ENCODE data around the gene APP.
"Not testable (repeated sequence)": the region's sequence is repeated elsewhere in the genome, so short reads cannot be mapped to it uniquely, and the experiment has no call there.

Gene APP

DNA sequence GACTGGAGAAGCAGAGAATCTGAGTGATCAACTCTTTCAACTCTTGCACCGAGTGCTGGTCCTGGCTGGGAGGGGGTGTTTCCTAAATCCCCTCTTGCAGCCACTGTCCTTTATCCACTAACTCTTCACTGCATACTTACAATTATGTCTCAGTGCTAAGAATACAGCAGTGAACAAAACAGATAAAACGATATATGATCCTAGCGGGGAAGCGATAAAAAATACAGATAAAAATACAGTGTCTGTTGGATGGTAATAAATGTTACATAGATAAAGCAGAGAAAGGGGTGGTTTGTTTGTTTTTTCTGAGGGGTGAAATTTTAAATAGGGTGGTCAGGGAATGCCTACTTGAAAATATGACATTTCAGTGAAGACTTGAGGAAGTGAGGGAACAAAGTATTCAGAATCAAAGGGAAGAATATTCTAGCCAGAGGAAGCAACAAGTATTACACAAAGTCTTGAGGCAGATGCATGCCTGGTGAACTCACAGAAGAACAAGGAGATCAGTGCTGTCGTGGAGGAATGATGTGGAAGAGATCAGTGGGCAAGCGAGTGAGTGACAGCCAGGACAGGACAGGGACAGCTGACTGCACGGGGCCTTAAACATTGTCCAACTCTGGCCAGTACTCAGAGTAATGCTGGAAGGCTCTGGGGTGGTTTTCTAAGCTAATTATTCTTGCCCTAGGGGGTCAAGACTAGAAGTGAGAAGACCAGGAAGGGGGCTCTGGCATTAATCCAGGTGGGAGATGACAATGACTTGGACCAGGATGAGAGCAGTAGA is 110.0 kb downstream of the APP start:
- no peak for DNase-seq

DNA sequence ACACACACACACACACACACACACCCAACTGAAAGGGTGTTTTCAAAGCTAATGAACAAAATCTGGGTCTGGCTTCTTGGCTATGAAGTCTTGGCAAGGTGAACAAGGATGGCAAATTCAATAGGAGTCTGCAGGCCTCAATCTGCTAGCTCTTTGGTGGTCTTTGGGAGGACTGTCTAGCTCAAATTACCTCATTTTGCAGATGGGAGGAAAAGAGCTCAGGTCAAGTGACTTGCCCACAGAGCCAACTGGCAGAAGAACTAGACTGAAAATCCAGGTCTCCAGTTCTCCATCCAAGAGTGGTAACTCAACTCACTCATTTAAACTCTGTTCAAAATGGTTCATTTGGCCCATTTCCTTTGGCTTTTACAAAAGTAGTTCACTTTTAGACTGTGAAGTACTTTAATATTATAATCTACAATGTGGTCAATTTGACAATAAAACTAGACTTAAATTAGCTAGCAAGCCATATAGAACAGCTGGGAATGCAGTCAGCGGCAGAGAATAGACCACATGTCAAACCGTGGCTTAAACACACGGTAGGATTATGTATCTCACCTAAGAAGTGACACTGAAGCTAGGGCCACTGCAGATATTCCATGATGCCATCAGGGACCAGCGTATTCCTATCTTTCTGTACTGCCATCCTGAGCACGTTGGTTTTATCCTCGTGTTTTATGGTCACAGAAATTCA is 112.9 kb downstream of the APP start:
- no peak for DNase-seq

DNA sequence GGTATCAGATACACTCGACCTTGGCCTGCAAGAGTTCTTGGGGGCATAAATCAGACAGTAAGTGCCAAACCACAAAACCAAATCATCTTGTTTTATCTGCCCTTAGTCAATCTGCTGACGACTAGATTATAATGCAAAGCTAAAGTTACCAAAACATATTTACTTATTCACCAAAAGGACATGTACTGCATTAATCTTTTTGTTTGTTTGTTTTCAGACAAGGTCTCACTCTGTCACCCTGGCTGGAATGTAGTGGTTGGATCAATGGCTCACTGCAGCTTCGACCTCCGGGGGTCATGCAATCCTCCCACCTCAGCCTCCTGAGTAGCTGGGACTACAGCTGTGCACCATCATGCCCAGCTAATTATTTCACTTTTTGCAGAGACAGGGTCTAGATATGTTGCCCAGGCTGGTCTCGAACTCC is 114.7 kb downstream of the APP start:
- DNase-seq, result no peak

DNA sequence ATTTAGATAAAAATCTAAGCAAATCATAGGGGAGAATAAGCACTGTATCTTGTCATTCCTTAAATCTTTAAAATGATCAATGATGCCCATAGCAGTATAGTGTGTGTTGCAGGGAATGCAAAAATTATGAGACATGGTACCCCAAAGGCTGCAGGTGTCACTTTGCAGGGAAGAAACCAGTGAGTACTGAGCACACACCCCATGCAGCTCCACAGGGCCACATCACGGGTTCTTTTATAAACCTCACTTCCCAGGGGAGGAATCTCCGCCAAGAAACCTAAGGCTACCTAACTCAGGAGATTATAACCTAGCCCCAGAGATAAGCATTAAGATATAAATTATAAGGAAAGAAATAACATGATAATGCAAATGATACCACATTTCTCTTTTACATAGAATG is 115.6 kb downstream of the APP start:
- no peak for DNase-seq

DNA sequence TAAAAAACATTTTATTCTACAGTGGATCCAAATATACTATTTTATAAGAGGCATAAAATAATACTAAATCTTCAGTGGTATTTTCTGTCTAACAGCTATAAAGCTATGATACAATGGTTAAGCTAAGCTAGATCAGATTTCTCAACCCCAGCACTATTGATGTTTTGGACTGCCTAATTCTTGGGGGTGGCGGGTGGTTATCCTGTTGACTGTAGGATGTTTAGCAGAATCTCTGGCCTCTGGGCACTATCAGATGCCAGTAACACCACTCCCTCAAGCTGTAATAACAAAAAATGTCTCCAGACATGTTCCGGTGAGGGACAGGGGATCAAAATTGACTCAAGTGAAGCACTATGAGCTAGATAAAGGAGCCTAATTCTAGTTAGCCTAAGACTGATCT is 118.5 kb downstream of the APP start:
- no peak for DNase-seq

DNA sequence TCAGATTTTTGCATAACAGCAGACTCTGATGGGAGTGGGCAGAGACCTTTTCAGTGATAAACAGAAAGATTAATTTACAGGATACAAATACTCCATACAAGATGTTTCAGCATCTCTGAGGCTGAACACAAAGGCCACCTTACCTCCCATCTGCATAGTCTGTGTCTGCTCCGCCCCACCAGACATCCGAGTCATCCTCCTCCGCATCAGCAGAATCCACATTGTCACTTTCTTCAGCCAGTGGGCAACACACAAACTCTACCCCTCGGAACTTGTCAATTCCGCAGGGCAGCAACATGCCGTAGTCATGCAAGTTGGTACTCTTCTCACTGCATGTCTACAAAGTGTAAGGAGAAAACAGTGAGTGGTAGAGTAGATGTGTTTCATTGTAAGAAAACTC is 119.7 kb downstream of the APP start:
- no peak for DNase-seq

DNA sequence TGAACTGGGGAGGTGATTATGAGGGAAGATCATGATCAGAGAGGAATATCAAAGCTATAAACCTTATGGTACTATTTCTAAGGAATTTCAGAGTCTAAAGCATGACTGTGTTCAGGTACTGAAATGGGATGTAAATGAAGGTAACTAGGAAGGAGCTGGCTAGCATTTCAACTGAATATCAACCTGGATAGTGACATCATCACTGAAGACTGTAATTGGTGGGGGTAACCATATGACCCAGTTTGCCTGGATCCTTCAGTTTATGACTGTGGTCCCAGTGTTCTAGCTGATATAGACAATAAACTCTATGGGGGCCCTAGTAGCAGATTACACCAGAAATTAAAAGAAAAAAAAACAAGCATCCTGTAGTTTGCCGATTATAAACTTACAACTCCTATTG is 120.8 kb downstream of the APP start:
- no peak for DNase-seq

DNA sequence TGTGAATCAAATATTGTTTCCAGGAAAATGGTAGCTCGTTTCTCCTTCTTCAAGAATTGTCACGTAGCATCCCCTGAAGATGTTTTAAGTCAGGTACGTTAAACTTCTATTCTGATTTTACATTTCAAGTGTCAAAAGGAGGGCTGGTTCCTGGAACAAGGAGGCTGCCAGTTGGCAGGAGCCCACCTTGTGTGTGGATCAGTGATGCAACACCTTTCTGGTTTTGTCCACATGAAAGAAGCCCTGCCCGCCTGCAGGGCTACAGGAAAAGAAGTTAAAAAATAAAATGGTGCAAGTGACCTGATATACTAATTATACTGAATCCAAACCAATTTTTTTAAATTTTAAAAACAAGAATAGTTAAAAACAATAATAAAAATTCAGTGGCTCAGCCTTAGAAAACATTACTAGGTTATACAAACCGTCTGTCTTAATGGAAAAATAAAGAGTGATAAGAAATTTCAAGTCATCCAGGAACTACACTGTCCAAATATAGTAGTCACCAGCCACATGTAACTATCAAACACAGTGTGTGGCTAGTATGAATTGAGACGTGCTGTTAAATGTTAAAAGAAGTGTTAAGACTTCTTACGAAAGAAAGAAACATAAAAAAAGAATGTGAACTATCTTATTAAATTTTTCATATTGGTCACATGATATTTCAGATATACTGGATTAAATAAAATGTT is 123.1 kb downstream of the APP start:
- DNase-seq, result no peak

DNA sequence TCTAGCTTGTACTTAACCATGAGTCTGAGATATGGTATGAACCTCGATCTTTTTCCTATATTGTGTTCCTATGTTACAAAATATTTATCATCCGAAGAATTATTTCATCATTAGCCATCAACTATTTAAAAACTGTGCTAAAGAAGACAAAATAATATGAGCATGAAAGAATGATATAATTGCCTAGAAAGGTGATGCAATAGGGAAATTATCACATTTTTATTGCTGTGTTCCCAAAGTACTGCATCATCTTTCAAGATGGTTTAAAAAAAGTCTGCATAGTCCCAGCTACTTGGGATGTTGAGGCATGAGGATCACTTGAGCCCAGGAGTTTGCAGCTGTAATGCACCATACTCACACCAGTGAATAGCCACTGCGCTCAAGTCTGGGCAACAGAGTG is 126.7 kb downstream of the APP start:
- no peak for DNase-seq

DNA sequence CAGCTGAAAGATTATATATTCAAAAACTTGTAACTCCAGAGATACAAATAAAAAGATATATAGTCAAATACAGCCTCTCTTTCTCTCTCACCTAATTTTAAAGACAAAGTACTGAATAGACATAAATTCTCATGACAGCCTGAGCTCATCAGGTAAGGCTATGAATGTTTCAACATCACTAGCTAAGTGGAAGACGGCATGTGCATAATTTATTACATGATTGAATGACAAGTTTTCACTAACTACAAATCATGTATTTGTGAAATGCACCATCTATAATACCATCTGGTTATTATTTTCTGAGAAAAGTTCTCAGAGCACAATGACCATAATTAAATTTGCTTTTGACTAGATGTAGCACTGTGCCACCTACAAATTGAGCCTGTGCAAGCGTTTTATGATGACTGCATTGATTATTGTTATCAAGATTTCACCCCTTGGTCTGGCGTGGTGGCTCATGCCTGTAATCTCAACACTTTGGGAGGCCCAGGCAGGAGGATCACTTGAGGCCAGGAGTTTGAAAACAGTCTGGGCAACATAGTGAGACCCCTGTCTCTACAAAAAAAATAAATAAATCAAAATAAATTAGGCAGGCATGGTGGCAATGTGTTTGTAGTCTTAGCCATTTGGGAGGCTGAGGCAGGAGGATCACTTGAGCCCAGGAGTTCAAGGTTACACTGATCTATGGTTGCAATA is 128.2 kb downstream of the APP start:
- no peak for DNase-seq

DNA sequence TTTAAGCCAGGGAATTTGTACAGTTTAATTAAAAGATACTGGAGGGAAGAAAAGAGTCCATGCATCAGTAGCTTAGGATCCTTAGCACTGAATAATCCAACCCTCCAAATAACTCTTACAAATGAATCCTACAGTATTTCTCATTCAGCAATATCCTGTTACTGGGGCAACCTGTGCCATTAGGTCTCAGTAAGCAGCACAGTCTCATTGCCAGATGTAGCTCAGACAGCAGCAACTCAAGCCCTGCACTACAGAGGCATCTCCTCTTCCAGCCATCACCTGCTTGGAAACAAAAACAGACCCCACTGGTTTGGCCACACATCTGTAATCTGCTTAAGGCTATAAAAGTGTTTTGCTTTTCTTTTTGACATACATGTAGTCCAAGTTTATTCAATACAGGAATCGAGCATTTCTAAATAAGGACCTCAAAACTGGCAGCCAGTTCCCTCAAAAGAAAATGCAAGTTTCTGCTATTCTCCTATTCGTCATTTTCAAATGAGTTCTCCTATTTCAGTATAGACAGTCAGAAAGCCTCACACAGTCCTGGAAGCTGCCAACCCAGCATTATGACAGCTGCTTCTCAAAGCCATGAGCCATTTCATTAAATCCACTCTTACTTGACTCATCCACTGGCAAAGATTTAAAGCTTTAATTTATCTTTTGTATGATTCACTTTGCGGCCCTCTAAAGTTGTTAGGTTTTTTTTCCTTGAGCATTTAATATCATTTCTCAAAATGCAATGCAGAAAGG is 129.0 kb downstream of the APP start:
- DNase-seq, result no peak

DNA sequence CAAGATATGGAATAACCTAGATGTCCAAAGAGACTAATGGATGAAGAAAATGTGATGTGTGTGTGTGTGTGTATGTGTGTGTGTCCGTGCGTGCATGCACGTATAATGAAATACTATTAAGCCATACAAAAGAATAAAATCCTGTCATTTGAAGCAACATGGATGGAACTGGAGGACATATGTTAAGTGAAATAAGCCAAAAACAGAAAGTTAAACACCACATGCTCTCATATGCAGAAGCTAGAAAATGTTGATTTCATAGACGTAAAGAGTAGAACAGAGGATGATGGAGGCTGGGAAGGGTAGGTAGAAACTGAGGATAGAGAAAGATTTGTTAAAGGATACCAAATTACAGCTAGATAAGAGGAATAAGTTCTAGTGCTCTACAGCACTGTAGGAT is 133.7 kb downstream of the APP start:
- no peak for DNase-seq

DNA sequence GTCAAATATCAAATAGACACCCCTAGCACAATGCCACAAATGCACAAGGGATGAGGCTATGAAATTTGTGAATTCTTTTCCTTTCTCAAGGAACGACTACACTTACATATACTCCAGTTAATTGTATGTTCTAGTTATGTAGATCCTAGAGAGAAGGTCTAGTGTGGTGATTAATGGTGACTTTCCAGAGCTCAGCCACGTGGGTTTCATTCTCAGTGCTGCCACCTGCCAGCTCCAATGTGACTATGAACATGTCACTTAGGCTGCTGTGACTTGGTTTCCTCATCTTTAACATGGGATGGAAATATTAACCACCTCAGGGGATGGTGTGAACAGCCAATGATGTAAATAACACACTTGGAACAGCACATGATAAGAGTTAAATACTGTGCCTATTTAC is 138.3 kb downstream of the APP start:
- no peak for DNase-seq

DNA sequence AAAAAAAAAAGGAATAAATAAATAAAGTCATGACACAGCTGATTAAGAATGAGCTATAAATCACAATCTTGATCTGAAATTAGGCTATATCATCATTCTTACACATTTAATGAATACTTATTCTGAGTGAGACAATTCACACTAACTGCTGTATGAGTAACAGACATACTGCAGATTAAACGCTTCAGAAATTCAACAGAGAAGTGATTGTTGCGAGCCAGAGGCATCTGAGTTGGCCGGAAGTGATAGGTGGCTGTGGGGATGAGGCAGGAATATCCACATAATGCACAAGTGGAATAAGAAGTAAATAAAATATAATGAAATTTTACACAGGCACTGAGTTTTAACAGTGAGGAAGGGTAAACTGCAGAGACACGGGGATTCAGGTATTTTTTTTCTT is 142.4 kb downstream of the APP start:
- no peak for DNase-seq

DNA sequence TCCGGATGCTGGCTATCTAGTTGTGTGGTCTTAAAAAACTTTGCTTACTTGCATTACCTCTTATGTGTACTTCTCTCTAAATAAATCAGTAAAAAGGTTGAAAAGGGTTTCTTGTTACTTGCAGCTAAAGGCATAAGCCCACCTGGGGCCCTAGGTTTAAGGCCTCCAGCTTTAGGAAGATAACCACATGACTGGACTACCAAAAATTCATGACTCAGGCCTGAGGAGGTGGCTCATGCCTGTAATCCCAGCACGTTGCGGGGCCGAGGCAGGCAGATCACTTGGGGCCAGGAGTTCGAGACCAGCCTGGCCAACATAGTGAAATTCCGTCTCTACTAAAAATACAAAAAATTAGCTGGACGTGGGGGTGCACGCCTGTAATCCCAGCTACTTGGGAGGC is 142.9 kb downstream of the APP start:
- DNase-seq, result no peak

DNA sequence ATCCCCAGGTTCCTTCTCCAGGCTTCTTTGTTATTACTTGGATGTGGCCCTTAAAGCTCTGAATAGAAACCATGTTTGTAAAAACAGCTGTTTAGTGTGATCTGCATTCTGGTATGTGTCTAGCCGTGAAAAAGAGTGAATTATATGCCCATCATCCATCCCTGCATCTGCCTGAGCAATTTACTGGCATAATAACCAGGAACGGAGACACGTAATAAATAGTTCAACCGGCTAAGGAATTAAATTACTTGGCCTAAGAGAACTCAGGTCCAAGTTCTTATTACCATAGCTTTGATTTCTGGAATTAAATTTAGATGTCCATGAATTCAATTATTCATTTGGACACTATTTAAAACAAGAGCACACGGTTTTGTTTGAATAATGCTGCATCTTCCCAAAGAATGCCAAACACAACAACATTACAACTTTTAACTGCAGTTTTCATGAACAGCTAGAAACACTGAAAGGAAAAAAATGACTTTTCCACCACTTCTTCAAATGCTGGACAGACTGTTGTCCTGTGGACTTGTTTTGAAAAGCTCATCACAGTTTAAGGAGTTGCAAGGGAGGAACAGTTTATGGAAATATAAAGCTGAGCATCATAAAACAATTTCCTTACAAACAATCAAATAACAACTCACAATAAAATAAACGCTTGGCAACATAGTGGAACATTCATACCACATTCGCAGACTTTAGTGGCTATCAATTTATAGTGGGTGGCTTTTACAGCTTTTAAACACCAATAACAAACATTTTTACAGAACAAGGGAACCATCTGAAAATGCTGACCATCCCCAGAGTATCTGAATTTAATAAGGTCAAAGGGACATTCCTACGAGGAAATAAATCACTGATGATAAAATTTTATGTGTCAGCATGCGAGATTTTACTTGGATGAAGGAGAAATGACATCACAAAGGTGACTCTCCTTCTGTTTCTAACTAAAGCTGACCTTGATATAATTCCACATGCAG is 144.7 kb downstream of the APP start:
- DNase-seq, result no peak

DNA sequence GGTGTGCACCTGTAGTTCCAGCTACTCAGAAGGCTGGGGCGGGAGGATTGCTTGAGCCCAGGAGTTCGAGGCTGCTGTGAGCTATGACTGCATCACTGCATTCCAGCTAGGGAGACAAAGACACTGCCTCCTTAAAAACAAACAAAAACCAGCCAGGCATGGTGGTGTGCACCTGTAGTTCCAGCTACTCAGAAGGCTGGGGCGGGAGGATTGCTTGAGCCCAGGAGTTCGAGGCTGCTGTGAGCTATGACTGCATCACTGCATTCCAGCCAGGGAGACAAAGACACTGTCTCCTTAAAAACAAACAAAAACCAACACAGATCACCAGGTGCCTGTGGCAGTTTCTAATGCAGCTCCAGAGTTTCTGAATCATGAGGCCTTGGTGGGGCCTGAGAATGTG is 147.2 kb downstream of the APP start:
- not testable (repeated sequence) for DNase-seq

DNA sequence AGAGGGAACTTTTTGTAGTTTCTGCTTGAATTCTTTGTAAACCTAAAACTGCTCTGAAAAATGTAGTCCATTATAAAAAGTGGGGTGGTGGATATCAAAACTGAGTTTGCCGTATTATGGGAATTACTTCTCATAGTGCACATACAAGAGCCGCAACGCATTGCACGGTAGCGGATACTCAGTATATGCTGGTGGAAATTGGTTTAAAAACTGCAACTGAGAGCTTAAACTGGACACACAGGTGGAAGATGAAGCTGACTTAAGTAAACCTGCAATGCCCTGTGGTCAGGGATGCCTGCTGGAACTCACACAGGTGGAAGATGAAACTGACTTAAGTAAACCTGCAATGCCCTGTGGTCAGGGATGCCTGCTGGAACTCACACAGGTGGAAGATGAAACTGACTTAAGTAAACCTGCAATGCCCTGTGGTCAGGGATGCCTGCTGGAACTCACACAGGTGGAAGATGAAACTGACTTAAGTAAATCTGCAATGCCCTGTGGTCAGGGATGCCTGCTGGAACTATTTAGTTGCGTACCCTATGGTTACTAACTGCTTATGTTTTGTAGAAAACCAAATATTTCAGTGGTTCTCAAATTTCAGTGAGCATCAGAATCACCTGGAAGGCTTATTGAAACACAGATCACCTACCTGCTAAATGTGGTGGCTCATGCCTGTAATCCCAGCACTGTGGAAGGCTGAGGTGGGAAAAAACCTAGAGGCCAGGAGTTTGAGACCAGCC is 147.8 kb downstream of the APP start:
- not testable (repeated sequence) for DNase-seq

DNA sequence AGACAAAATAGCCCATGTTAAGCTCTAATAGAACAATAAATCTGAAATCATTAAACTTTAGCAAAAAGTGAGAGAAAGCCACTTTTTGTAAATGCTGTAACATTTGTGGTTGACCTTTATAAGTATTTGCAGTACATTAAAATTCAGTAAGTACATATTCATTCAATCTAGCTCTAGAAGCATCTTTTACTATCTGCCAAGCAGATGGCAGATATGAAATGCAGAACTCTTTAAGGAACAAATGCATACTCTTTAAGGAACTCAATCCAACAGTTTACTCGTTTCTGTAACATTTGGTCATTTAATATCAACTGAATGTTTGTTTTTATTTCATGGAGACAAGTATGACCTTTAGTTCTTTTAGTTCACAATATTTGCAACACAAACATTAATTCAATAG is 150.1 kb downstream of the APP start:
- DNase-seq, result no peak

DNA sequence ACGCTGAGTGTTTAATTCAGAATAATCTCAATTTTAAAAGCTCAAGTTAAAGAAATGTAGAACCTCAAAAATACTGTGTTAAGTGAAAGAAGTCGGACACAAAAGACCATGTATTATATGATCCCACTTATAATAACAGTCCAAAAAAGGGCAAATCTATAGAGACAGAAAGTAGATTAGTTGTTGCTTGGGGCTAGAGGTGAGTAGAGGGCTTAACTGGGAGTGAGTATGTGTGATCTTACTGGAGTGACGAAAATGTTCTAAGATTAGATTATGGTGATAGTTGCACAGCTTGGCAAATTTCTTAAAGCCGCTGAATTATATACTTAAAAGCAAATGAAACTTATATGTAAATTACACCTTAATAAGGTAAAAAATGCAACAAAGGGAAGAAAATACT is 150.5 kb downstream of the APP start:
- DNase-seq, result no peak

DNA sequence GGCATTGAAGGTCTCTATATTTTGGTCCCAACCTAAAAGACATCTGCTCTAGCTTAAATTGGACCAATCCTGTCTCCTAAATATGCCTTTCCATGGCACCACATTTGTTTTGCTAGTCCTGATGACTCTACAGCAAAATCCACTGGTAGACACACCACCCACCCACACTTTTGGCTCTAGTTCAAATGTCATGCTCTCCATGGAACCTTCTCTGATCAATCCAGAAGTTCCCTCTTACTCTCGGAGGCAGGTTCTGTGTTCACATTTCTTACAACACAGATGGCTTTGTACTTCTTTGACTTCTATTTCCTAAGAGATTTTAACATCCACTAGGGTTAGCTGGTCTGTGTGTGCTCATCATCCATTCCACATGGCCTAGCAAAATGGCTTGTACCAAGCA is 151.3 kb downstream of the APP start:
- DNase-seq, result no peak
